Stimulated activated naive B cell treated with anti-CD40 and anti-IgM and Interleukin-4, amounts not matched to agents 10 μg/mL and 1 μg/mL and 100 μg/mL, for 72 hours (primary cell): ENCODE results near the gene TMEM229A.
"Not testable (repeated sequence)": the region's sequence is repeated elsewhere in the genome, so short reads cannot be mapped to it uniquely, and the experiment has no call there.

Experiments
- ATAC-seq, 2 donors: fragments of 150-1000 bp; cut with Tn5 transposase; replicated peaks; 2 replicates each; pipeline ENCODE4 v1.10.0; 2021; ENCODE audit warnings: moderate library complexity in 1 of 2
- DNase-seq: peaks from one replicate; pipeline ENCODE4 v3.0.0; 2021
- H3K27ac Mint-ChIP-seq: one replicate; pipeline ENCODE4 v1.8.0; 2022; ENCODE audit warnings: mild to moderate bottlenecking, mixed read lengths
- H3K27me3 Mint-ChIP-seq, 2 donors: one replicate each; pipeline ENCODE4 v1.8.0; 2022; ENCODE audit warnings: mixed read lengths in 2 of 2
- H3K36me3 Mint-ChIP-seq, 2 donors: one replicate each; pipeline ENCODE4 v1.8.0; 2022; ENCODE audit warnings: mixed read lengths in 2 of 2, mild to moderate bottlenecking in 1 of 2
- H3K4me1 Mint-ChIP-seq, 2 donors: one replicate each; pipeline ENCODE4 v1.8.0; 2022; ENCODE audit warnings: mixed read lengths in 2 of 2, mild to moderate bottlenecking in 1 of 2
- H3K4me3 Mint-ChIP-seq, 2 donors: one replicate each; pipeline ENCODE4 v1.8.0; 2022; ENCODE audit warnings: mild to moderate bottlenecking in 2 of 2, mixed read lengths in 2 of 2, moderate library complexity in 1 of 2
- H3K9me3 Mint-ChIP-seq, 2 donors: one replicate each; pipeline ENCODE4 v1.8.0; 2022; ENCODE audit warnings: mixed read lengths in 2 of 2, mild to moderate bottlenecking in 1 of 2

The TMEM229A gene

DNA sequence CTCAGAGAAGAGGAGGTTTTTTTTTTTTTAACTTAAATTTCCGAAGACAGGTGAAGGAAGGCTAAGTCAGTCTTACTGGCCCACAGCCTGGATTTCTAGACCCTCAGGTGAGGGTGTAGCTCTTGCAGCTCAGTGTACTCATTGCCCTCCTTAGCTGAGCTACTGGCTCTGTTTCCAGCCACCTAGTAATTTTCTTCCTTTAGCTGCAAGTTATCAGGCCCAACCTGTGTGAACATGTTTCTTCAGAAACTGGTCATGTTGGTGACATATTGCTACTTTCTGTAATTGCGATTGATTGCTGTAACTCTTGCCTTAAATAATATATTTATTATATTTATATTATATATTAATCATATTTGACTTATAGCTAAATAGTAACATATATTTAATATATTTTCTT, 10.0 kb upstream of the TMEM229A start:
- H3K36me3 Mint-ChIP-seq: no peaks in the 10 kb centered on the region
- H3K27me3 Mint-ChIP-seq: no peaks in the 10 kb centered on the region
- no peak overlapping the region for H3K27ac Mint-ChIP-seq
- no peak overlapping the region for H3K4me3 Mint-ChIP-seq
- no peaks in the 10 kb centered on the region for H3K4me1 Mint-ChIP-seq
- ATAC-seq (no peak), DNase-seq (no peak)
- no peaks in the 10 kb centered on the region for H3K9me3 Mint-ChIP-seq

DNA sequence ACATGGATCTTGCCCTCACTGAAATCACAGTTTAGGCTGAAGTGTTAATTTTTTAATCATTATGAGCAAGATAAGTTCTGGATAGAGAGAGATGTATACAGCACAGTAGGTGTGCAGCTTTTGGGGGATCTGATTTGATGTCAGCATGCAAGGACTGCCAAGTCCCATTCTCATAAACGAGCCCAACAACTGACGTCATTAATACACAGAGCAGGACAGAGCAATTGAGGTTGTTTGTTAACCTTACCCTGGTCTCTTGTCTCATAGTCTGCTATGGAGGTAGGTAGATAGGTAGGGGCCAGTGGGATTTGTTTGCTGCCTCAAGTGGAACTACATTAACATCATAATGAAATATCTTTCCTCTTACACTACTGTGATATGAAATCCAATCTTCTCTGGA, 8.6 kb upstream of the TMEM229A start:
- Mint-ChIP-seq H3K36me3 (no peaks in the 10 kb centered on the region), H3K4me3 (no peak overlapping the region), H3K27ac (no peak overlapping the region), H3K27me3 (peaks cover 0 to 3% of the 10 kb centered on the region in 2 donors), H3K9me3 (no peaks in the 10 kb centered on the region), H3K4me1 (no peaks in the 10 kb centered on the region)
- ATAC-seq (peak in 1 of 2 donors; percentile 7), DNase-seq (no peak)

DNA sequence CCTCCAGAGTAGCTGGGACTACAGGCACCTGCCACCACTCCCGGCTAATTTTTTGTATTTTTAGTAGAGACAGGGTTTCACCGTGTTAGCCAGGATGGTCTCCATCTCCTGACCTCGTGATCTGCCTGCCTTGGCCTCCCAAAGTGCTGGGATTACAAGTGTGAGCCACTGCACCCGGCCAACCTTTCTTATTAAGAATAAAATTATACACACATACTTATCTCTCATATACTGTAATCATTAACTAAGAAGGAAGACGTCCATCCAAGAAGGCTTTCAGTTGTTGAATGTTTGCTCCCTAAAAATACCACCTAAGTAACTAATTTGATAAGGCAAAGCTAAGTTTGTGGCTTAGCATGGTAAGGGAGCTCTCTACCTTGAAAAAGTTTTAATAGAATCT, 5.0 kb upstream of the TMEM229A start:
- not testable (repeated sequence) for H3K4me1 Mint-ChIP-seq, H3K9me3 Mint-ChIP-seq, H3K36me3 Mint-ChIP-seq, DNase-seq, H3K27ac Mint-ChIP-seq, ATAC-seq, H3K4me3 Mint-ChIP-seq
- H3K27me3 Mint-ChIP-seq: peaks cover 17 to 26% of the 10 kb centered on the region in 2 donors

DNA sequence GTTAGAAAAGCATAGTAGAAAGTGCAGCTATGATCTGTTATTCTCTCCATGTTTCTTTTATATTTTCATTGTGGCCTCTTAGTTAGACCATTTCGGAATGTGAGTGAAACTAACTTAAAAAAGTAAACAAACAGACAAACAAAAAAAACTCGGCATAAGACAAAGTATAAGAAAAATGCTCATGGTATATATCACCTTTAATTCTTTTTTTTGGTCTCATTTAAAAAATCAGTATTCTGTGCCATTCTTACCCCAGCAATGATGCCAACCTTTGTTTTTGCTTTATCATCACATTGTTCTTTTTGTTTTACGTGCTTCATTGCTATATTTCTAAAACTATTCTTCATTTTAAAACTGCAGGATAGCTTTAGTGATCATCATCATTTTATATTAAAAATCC, 2.8 kb upstream of the TMEM229A start:
- Mint-ChIP-seq H3K36me3 (no peaks in the 10 kb centered on the region), H3K27me3 (peaks cover 35 to 46% of the 10 kb centered on the region in 2 donors), H3K27ac (no peak overlapping the region), H3K4me3 (no peak overlapping the region), H3K4me1 (peaks cover 8 to 10% of the 10 kb centered on the region in 2 donors), H3K9me3 (no peaks in the 10 kb centered on the region)
- DNase-seq (no peak), ATAC-seq (no peak)

DNA sequence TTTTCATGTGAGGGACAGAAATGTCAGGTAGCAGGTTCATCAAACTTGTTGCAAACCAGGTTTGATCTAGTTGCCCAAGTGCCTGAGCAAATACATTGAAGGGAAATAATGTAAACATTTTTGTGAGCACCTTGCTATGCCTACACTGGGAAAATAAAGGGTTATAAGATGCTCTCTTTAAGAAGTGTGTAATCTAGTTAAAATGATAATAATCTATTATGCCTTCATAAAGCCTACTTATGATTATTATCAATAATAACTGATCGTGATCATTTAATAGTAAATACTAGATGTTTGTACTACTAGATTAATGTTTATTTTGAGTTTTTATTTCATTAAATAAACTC, 1.9 kb upstream of the TMEM229A start:
- DNase-seq (no peak), ATAC-seq (no peak)
- Mint-ChIP-seq H3K4me3 (no peak overlapping the region), H3K27ac (no peak overlapping the region), H3K27me3 (peaks cover 35 to 50% of the 10 kb centered on the region in 2 donors), H3K4me1 (peaks cover 8 to 10% of the 10 kb centered on the region in 2 donors), H3K36me3 (no peaks in the 10 kb centered on the region), H3K9me3 (no peaks in the 10 kb centered on the region)

DNA sequence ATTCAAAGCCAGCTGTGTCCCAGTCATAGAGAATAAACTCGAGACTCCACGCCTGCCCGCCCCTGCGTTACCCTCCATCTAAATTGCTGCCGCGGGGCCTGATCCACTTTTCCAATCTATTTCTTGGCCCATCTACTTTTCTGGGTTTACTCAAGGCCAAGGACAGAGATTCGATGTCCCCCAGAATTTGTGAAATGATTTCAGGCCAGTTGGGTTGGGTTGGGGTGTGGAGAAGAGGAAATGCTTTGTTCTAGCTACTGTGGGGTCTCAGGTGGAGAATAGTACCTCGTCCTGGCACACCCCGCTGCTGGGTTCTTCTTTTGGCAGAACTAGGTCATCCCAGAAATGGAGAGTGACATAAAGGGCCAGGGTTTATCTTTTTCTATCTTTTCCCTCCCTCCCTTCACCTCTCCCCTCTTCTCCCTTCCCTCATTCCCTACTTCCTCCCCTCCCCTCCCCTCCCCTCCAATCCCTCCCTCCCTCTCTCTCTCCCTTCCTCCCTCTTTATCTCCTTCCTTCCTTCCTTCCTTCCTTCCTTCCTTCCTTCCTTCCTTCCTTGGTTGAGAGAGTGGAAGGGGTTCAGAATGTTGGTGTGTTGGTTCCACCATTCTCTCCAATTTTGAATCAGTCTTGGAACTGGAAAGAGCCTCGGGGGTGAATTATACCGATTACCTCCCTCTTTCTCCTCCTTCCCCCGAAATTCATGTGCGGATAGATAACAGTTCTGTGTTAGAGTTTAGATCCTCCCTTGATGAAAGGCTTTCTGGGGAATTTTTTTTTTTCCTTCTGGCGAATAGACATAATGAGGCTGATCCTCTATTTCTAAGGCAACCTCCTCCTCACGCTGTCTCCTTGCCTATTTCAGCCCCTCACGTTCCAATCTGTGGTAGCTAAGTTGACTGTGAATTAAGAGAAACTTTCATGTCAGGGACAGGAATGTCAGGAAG, 1.2 kb upstream of the TMEM229A start:
- no peak overlapping the region for H3K4me3 Mint-ChIP-seq

DNA sequence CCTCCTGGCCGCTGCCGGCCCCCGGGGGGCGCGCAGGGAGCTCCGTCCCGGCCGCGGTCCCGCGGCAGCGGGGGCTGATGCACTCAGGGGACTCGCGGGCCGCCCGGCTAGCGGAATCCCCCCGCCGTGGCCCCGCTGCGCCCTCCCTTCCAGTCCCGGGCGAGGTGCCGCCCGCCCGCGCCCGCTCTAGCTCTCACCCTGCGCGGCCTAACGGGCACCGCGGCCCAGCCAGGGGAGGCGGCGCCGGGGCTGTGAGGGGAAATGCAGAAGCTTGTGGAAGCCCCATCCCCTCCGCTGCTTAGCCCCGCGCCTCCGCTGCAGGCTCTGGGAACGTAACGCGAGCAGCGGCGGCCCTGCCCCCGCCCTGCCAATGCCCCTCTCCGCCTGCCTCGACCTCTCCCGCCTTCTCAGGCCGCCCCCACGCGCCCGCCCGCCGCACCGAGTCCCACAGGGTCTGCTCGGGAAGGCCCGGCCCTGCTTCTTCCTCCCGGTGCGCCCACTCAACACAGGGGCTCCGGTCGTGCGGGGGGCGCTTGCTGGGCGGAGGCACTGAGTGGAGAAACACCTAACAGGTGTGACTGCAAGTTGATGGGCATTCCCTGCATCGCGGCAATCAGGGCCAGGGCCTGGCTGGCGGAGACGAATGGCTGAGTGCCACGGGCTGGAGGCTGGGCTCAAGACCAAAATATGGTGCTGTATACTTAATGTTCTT, 384 bp upstream of the TMEM229A start:
- Mint-ChIP-seq H3K36me3 (no peaks in the 10 kb centered on the region), H3K4me1 (peaks cover 8 to 10% of the 10 kb centered on the region in 2 donors), H3K27me3 (peaks cover 35 to 52% of the 10 kb centered on the region in 2 donors), H3K27ac (no peak overlapping the region), H3K4me3 (peak overlapping the region in 1 of 2 donors; percentile 23), H3K9me3 (no peaks in the 10 kb centered on the region)
- ATAC-seq (peak in 1 of 2 donors; percentile 10), DNase-seq (no peak)

More for the DNA sequence above, 1.2 kb upstream of the TMEM229A start:
- no peak for ATAC-seq
- no peak for DNase-seq
- H3K9me3 Mint-ChIP-seq: no peaks in the 10 kb centered on the region
- H3K27me3 Mint-ChIP-seq: peaks cover 35 to 52% of the 10 kb centered on the region in 2 donors
- no peaks in the 10 kb centered on the region for H3K36me3 Mint-ChIP-seq
- no peak overlapping the region for H3K27ac Mint-ChIP-seq
- peaks cover 8 to 10% of the 10 kb centered on the region in 2 donors for H3K4me1 Mint-ChIP-seq

DNA sequence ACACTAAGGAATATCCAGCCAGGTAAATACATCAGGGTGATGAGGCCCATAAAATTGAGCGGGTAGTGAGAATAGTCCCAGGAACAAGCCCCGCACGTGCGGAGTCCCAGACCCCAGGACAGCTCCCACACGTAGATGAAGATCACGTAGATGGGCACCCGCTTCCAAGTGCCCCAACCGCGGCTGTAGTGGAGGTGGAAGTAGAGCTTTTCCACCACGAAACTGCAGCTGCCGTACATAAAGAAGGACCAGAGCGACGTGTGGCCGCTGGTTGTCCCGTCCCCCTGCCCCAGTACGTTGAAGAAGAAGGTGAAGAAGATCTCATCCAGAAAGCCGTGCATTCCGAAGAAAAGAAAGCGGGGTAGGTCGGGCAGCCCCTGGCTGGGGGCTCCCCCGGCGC, 948 bp downstream of the TMEM229A start:
- DNase-seq: no peak
- Mint-ChIP-seq H3K4me3 (peak overlapping the region; percentile 64 to 76), H3K36me3 (no peaks in the 10 kb centered on the region), H3K27me3 (peaks cover 35 to 52% of the 10 kb centered on the region in 2 donors), H3K27ac (no peak overlapping the region), H3K4me1 (peaks cover 8 to 10% of the 10 kb centered on the region in 2 donors), H3K9me3 (no peaks in the 10 kb centered on the region)
- ATAC-seq: no peak

DNA sequence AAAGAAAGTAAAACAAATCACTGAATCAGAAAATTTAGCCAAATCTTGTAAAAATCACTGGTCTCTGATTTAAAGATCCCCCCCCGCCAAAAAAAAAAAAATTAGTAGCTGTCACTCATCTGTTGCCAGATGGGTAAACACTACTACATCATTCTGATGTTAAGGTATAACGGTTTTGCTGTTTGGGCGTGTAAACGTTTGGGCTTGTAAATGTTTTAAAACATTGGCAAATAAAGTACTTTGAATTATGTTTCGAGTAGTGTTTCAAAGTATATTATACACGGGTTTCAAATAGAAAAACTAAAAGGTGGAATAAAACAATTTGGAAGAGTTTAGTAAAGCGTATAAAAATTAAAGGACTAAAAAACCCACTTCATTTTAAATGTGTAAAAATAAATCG, 1.5 kb downstream of the TMEM229A start:
- Mint-ChIP-seq H3K4me1 (peaks cover 8 to 10% of the 10 kb centered on the region in 2 donors), H3K4me3 (no peak overlapping the region), H3K27me3 (peaks cover 35 to 48% of the 10 kb centered on the region in 2 donors), H3K27ac (no peak overlapping the region), H3K9me3 (no peaks in the 10 kb centered on the region), H3K36me3 (no peaks in the 10 kb centered on the region)
- DNase-seq (no peak), ATAC-seq (no peak)

DNA sequence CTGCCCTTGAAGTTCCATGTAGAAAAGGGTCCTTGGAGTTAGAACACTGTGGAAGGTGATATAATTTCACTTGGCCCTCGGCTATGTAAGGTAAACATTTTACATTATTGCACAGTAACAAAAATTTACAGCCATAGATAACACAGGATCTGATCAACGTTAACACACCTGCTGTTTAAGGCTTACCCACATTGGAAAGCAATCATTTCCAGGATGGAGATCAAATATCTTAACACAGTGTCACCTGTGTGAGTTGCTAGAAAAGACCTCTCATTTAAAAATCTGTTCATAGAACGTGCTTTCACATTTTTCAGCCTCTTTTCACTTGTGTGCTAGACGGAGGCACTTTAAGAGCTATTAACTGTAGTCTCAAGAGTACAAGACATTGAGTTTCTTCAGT, 1.9 kb downstream of the TMEM229A start:
- H3K36me3 Mint-ChIP-seq: no peaks in the 10 kb centered on the region
- no peak overlapping the region for H3K4me3 Mint-ChIP-seq
- H3K27me3 Mint-ChIP-seq: peaks cover 35 to 45% of the 10 kb centered on the region in 2 donors
- H3K9me3 Mint-ChIP-seq: no peaks in the 10 kb centered on the region
- ATAC-seq (no peak), DNase-seq (no peak)
- no peak overlapping the region for H3K27ac Mint-ChIP-seq
- H3K4me1 Mint-ChIP-seq: peaks cover 8 to 10% of the 10 kb centered on the region in 2 donors

DNA sequence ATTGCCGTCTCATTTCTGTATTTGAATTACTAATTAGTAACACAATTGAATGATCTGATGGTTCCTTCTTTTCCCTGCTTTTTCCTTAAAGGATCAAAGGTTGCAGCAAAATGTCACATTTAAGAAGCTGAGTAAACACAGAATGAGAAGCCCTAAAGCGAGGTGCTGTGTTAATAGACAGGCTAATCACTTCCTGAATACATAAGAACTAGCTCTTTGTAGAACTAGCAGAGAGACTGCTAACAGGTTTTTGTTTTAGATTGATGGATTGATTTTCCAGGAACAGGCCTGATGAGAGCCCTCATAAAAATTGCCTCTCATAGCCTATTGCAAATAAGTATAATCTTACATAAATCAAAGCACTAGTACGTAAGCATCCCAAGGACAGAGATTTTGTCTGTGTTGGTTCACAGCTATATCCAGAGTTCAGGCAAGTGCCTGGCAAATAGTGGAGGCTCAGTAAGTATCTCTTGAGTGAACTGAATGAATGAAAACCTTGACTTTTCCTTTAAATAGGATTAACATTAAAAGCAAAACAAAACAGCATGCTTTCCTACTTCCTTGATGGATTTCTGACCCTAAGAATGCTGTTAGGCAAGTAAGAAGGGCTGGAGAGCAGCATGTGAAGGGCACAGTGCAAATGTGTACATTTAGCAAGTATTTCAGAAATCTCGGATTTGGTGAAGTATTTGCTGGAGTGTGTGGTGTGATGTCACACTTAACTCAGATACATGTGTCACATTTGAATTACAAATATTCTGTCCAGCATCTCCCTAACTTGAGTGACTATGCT, 3.3 kb downstream of the TMEM229A start:
- ATAC-seq: no peak
- DNase-seq: no peak
- Mint-ChIP-seq H3K36me3 (no peaks in the 10 kb centered on the region), H3K27ac (no peak overlapping the region), H3K4me1 (peaks cover 8 to 10% of the 10 kb centered on the region in 2 donors), H3K9me3 (no peaks in the 10 kb centered on the region), H3K27me3 (peaks cover 33 to 39% of the 10 kb centered on the region in 2 donors), H3K4me3 (no peak overlapping the region)

DNA sequence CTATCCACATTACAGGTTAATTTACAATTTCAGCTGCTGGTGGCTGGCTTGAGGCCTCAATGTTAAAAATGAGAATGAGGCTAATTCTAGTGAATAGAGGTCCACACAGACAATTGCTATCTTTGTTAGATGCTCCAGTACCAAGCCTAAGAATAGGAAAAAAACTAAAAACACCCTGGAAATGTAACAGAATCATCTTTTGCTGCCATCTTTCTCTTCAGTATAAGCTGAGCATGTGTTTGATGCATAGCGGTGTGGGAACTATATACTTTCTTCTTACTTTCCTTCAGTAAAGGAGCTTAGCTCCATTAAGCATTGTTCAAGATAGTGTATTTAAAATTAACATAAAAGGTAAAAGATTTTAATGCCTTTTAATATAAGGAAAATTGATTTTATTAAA, 5.6 kb downstream of the TMEM229A start:
- Mint-ChIP-seq H3K27me3 (peaks cover 14 to 22% of the 10 kb centered on the region in 2 donors), H3K4me3 (no peak overlapping the region), H3K4me1 (peaks cover 4 to 6% of the 10 kb centered on the region in 2 donors), H3K36me3 (no peaks in the 10 kb centered on the region), H3K9me3 (no peaks in the 10 kb centered on the region), H3K27ac (no peak overlapping the region)
- DNase-seq: no peak
- no peak for ATAC-seq

DNA sequence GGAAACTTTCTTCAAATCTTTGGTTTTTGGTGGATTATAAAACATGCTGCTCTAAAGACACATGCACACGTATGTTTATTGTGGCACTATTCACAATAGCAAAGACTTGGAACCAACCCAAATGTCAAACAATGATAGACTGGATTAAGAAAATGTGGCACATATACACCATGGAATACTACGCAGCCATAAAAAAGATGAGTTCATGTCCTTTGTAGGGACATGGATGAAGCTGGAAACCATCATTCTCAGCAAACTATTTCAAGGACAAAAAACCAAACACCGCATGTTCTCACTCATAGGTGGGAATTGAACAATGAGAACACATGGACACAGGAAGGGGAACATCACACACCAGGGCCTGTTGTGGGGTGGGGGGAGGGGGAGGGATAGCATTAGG, 8.5 kb downstream of the TMEM229A start:
- not testable (repeated sequence) for H3K27me3 Mint-ChIP-seq, H3K4me3 Mint-ChIP-seq, H3K9me3 Mint-ChIP-seq, ATAC-seq, H3K4me1 Mint-ChIP-seq, H3K36me3 Mint-ChIP-seq, DNase-seq, H3K27ac Mint-ChIP-seq

DNA sequence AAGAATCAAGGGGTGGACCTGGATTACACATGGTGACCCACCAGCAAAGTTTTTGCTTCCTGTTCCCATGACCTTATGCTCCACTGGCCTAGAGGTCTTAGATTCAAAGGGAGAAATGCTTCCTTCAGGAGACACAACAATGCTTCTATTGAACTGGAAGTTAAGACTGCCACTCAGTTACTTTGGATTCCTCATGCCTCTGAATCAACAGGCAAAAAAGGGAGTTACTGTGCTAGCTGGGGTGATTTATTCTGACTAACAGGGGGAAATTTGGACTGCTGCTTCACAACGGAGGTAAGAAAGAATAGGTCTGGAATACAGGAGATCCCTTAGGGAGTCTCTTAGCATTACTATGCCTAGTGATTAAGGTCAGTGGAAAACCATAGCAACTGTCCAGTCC, 10.3 kb downstream of the TMEM229A start:
- ATAC-seq (no peak), DNase-seq (no peak)
- peaks cover 0 to 2% of the 10 kb centered on the region in 2 donors for H3K9me3 Mint-ChIP-seq
- no peaks in the 10 kb centered on the region for H3K36me3 Mint-ChIP-seq
- no peaks in the 10 kb centered on the region for H3K4me1 Mint-ChIP-seq
- no peaks in the 10 kb centered on the region for H3K27me3 Mint-ChIP-seq
- H3K4me3 Mint-ChIP-seq: no peak overlapping the region
- H3K27ac Mint-ChIP-seq: no peak overlapping the region
